ENCODE results near the gene DNAJA2.

Gene DNAJA2

GRCh38 chr16:46996391-46996790 is 22.9 kb upstream of the DNAJA2 start:
- DNase-seq (ENCODE audit: low read depth), result no peak
- no peak overlapping the region for H3K4me3 ChIP-seq (ENCODE audit: control insufficient read depth, low read depth, low read length)
- TF ChIP-seq CTCF (IDR thresholded peaks at IDR 0.05; ENCODE audit: control insufficient read depth, insufficient read depth, low read depth, low read length, missing control alignments), result no peak

- DNase-seq (ENCODE audit: low read depth), result no peak
- H3K4me3 ChIP-seq (ENCODE audit: control insufficient read depth, low read depth, low read length), result no peak overlapping the region
- TF ChIP-seq CTCF (IDR thresholded peaks at IDR 0.05; ENCODE audit: control insufficient read depth, insufficient read depth, low read depth, low read length, missing control alignments), result no peak
These were observed 18.5 kb upstream of the DNAJA2 start for GRCh38 chr16:46991729-46992704.

GRCh38 chr16:46986896-46987295 is 13.4 kb upstream of the DNAJA2 start:
- no peak overlapping the region for H3K4me3 ChIP-seq (ENCODE audit: control insufficient read depth, low read depth, low read length)
- no peak for DNase-seq (ENCODE audit: low read depth)
- TF ChIP-seq CTCF (IDR thresholded peaks at IDR 0.05; ENCODE audit: control insufficient read depth, insufficient read depth, low read depth, low read length, missing control alignments), result no peak

- TF ChIP-seq CTCF (IDR thresholded peaks at IDR 0.05; ENCODE audit: control insufficient read depth, insufficient read depth, low read depth, low read length, missing control alignments), result no peak
- no peak overlapping the region for H3K4me3 ChIP-seq (ENCODE audit: control insufficient read depth, low read depth, low read length)
- no peak for DNase-seq (ENCODE audit: low read depth)
These were observed 13.0 kb upstream of the DNAJA2 start for GRCh38 chr16:46986438-46986837.

GRCh38 chr16:46982335-46982734 is 8.9 kb upstream of the DNAJA2 start:
- TF ChIP-seq CTCF (IDR thresholded peaks at IDR 0.05; ENCODE audit: control insufficient read depth, insufficient read depth, low read depth, low read length, missing control alignments), result no peak
- no peak overlapping the region for H3K4me3 ChIP-seq (ENCODE audit: control insufficient read depth, low read depth, low read length)

GRCh38 chr16:46980926-46981325 is 7.5 kb upstream of the DNAJA2 start:
- TF ChIP-seq CTCF (IDR thresholded peaks at IDR 0.05; ENCODE audit: control insufficient read depth, insufficient read depth, low read depth, low read length, missing control alignments), result no peak
- DNase-seq (ENCODE audit: low read depth), result no peak
- H3K4me3 ChIP-seq (ENCODE audit: control insufficient read depth, low read depth, low read length), result no peak overlapping the region

More at GRCh38 chr16:46982335-46982734, 8.9 kb upstream of the DNAJA2 start:
- no peak for DNase-seq (ENCODE audit: low read depth)

All from AG09309 (cell line).